H9 (cell line): ENCODE data around the gene TENT5C. TPM values are rescaled to one million over a fixed set of nuclear protein-coding genes. Genes with fewer than 3 reads are reported as not detected.

Experiments
- DNase-seq: peaks from one replicate; pipeline ENCODE4 v3.0.0-alpha.2; 2017
- H2AFZ ChIP-seq: one replicate; pipeline ENCODE4 v1.6.1; 2013; ENCODE audit warnings: mild to moderate bottlenecking, low read length, control low read depth, moderate library complexity
- H2AK5ac ChIP-seq: 2 replicates; pipeline ENCODE4 v1.6.1; 2013; ENCODE audit warnings: low read length, control low read depth, mixed read lengths; ENCODE audit not compliant: insufficient read length
- H2BK120ac ChIP-seq: one replicate; pipeline ENCODE4 v1.6.1; 2013; ENCODE audit warnings: low read depth, mild to moderate bottlenecking, low read length, control low read depth, inconsistent platforms; ENCODE audit not compliant: poor library complexity, severe bottlenecking
- H2BK12ac ChIP-seq: 2 replicates; pipeline ENCODE4 v1.6.1; 2013; ENCODE audit warnings: low read length, control low read depth, mixed read lengths, low read depth; ENCODE audit not compliant: insufficient read length
- H2BK15ac ChIP-seq: 2 replicates; pipeline ENCODE4 v1.6.1; 2013; ENCODE audit warnings: low read depth, low read length, control low read depth
- H2BK20ac ChIP-seq: one replicate; pipeline ENCODE4 v1.6.1; 2013; ENCODE audit warnings: low read depth, mild to moderate bottlenecking, low read length, control low read depth, inconsistent platforms; ENCODE audit not compliant: poor library complexity, severe bottlenecking
- H2BK5ac ChIP-seq: 2 replicates; pipeline ENCODE4 v1.6.1; 2013; ENCODE audit warnings: low read length, control low read depth, mixed read lengths; ENCODE audit not compliant: insufficient read length
- H3K14ac ChIP-seq: 2 replicates; pipeline ENCODE4 v1.6.1; 2013; ENCODE audit warnings: low read length, control low read depth; ENCODE audit not compliant: insufficient read depth
- H3K18ac ChIP-seq: 2 replicates; pipeline ENCODE4 v1.6.1; 2013; ENCODE audit warnings: low read depth, mild to moderate bottlenecking, mixed read lengths, low read length, control low read depth; ENCODE audit not compliant: insufficient read length
- H3K23ac ChIP-seq: 2 replicates; pipeline ENCODE4 v1.6.1; 2013; ENCODE audit warnings: low read length, control low read depth, mixed read lengths, low read depth; ENCODE audit not compliant: insufficient read length
- H3K23me2 ChIP-seq: 2 replicates; pipeline ENCODE4 v1.6.1; 2013; ENCODE audit warnings: low read depth, mild to moderate bottlenecking, mixed read lengths, low read length, control low read depth; ENCODE audit not compliant: insufficient read length, poor library complexity, severe bottlenecking
- H3K27ac ChIP-seq: 2 replicates; pipeline ENCODE4 v1.5.1; 2013; ENCODE audit warnings: low read length, control low read depth, mixed read lengths, low read depth; ENCODE audit not compliant: insufficient read length
- H3K27me3 ChIP-seq: 2 replicates; pipeline ENCODE4 v1.6.1; 2013; ENCODE audit warnings: low read length, control low read depth, inconsistent platforms; ENCODE audit not compliant: insufficient read depth
- H3K4ac ChIP-seq: 2 replicates; pipeline ENCODE4 v1.6.1; 2013; ENCODE audit warnings: low read depth, mild to moderate bottlenecking, control low read depth, inconsistent platforms, low read length, moderate library complexity
- H3K4me1 ChIP-seq: 2 replicates; pipeline ENCODE4 v1.6.1; 2013; ENCODE audit warnings: low read length, control low read depth, inconsistent platforms; ENCODE audit not compliant: insufficient read depth
- H3K4me2 ChIP-seq: 2 replicates; pipeline ENCODE4 v1.6.1; 2013; ENCODE audit warnings: low read length, control low read depth, mixed read lengths; ENCODE audit not compliant: insufficient read length, insufficient read depth
- H3K56ac ChIP-seq: 2 replicates; pipeline ENCODE4 v1.6.1; 2013; ENCODE audit warnings: low read depth, mild to moderate bottlenecking, mixed read lengths, low read length, control low read depth; ENCODE audit not compliant: insufficient read length
- H3K79me1 ChIP-seq: 2 replicates; pipeline ENCODE4 v1.6.1; 2013; ENCODE audit warnings: low read depth, mild to moderate bottlenecking, moderate library complexity, low read length, control low read depth, inconsistent platforms; ENCODE audit not compliant: insufficient read depth, poor library complexity, severe bottlenecking
- H3K79me2 ChIP-seq: 2 replicates; pipeline ENCODE4 v1.6.1; 2013; ENCODE audit warnings: low read length, control low read depth, inconsistent platforms; ENCODE audit not compliant: insufficient read depth
- H3K9ac ChIP-seq: 2 replicates; pipeline ENCODE4 v1.6.1; 2013; ENCODE audit warnings: low read length, control low read depth, mixed read lengths; ENCODE audit not compliant: insufficient read length; ENCODE audit errors: extremely low read depth
- H3K9me3 ChIP-seq: one replicate; pipeline ENCODE4 v1.6.1; 2013; ENCODE audit warnings: low read depth, low read length, inconsistent platforms; ENCODE audit not compliant: control insufficient read depth
- H3T11ph ChIP-seq: one replicate; pipeline ENCODE4 v1.6.1; 2013; ENCODE audit warnings: mild to moderate bottlenecking, low read length, control low read depth, inconsistent platforms
- H4K20me1 ChIP-seq: one replicate; pipeline ENCODE4 v1.6.1; 2013; ENCODE audit not compliant: control insufficient read depth, insufficient read length, insufficient read depth
- H4K5ac ChIP-seq: 2 replicates; pipeline ENCODE4 v1.6.1; 2013; ENCODE audit warnings: low read depth, mild to moderate bottlenecking, mixed read lengths, low read length, control low read depth; ENCODE audit not compliant: insufficient read length
- H4K8ac ChIP-seq: replicated peaks from 2 replicates; pipeline ENCODE4 v1.6.1; 2013; ENCODE audit warnings: low read length, control low read depth, mixed read lengths, low read depth; ENCODE audit not compliant: insufficient read length
- H4K91ac ChIP-seq: 2 replicates; pipeline ENCODE4 v1.6.1; 2013; ENCODE audit warnings: low read depth, mild to moderate bottlenecking, moderate library complexity, mixed read lengths, low read length, control low read depth; ENCODE audit not compliant: insufficient read length
- H3K27ac Mint-ChIP-seq, 3 experiments: 2 replicates in 2 of 3; 3 replicates in 1 of 3; pipeline ENCODE4 v1.8.0; 2020 to 2021; ENCODE audit warnings: mixed read lengths in 3 of 3, mild to moderate bottlenecking in 1 of 3, moderate library complexity in 1 of 3
- H3K27me3 Mint-ChIP-seq: 2 replicates; pipeline ENCODE4 v1.8.0; 2021; ENCODE audit warnings: low read depth, mild to moderate bottlenecking, moderate library complexity, mixed read lengths
- H3K36me3 Mint-ChIP-seq, 3 experiments: 2 replicates in 2 of 3; 3 replicates in 1 of 3; pipeline ENCODE4 v1.8.0; 2020 to 2021; ENCODE audit warnings: low read depth in 3 of 3, mixed read lengths in 3 of 3; ENCODE audit not compliant: insufficient read depth in 1 of 3
- H3K4me1 Mint-ChIP-seq, 2 experiments: 2 replicates each; pipeline ENCODE4 v1.8.0; 2020; ENCODE audit warnings: mixed read lengths in 2 of 2
- H3K4me3 Mint-ChIP-seq, 2 experiments: 2 replicates in 1 of 2; 3 replicates in 1 of 2; pipeline ENCODE4 v1.8.0; 2020 to 2021; ENCODE audit warnings: mild to moderate bottlenecking in 2 of 2, mixed read lengths in 2 of 2, moderate library complexity in 1 of 2
- H3K9me3 Mint-ChIP-seq, 2 experiments: 2 replicates in 1 of 2; 3 replicates in 1 of 2; pipeline ENCODE4 v1.8.0; 2020; ENCODE audit warnings: mild to moderate bottlenecking in 2 of 2, mixed read lengths in 2 of 2, moderate library complexity in 1 of 2
- CTCF ChIP-seq: fragments of 200-600 bp; sonication (generic); conservative IDR thresholded peaks from 3 replicates; pipeline ENCODE4 v1.8.0; 2021; ENCODE audit warnings: antibody characterized with exemption, mild to moderate bottlenecking
- whole genome bisulfite sequencing: extraction: QIAGEN DNeasy Blood & Tissue Kit; methylation state at CpG from one replicate; pipeline ENCODE4 v1.1.7; 2013; ENCODE audit warnings: missing lambda C conversion rate, low lambda C conversion rate, mixed read lengths; ENCODE audit not compliant: insufficient read length; ENCODE audit errors: extremely low coverage; 5-methylcytosine and 5-hydroxymethylcytosine counted together
- total RNA-seq: library from RNA; stranded (reverse); gene quantifications from 2 replicates; pipeline ENCODE4 v1.2.1, GENCODE V29; 2021

Gene TENT5C
- total RNA-seq, 1 experiment from 2014 or later = 0.37 TPM

GRCh38 chr1:117675907-117676430 lies 70.1 kb downstream of the TENT5C start:
- no peak overlapping the region for H3K56ac ChIP-seq
- H3K18ac ChIP-seq = no peak overlapping the region
- H3K14ac ChIP-seq = no peak overlapping the region
- no peaks in the 10 kb centered on the region for H3K79me1 ChIP-seq
- H2BK20ac ChIP-seq = no peak overlapping the region
- Mint-ChIP-seq H3K36me3 (no peaks in the 10 kb centered on the region), H3K4me1 (peaks cover 26 to 34% of the 10 kb centered on the region in 2 experiments), H3K9me3 (no peaks in the 10 kb centered on the region), H3K4me3 (no peak overlapping the region), H3K27ac (no peak overlapping the region), H3K27me3 (peaks cover 1% of the 10 kb centered on the region; the same call in 1 of the 2 replicates)
- H2BK15ac ChIP-seq = no peak overlapping the region
- no peak overlapping the region for H3T11ph ChIP-seq
- H2AFZ ChIP-seq = no peak overlapping the region
- no peaks in the 10 kb centered on the region for H4K20me1 ChIP-seq
- no peaks in the 10 kb centered on the region for H3K27me3 ChIP-seq
- H3K9ac ChIP-seq = no peak overlapping the region
- no peak overlapping the region for H3K23ac ChIP-seq
- H3K4me1 ChIP-seq = no peaks in the 10 kb centered on the region
- WGBS = no CpG with 5 or more reads among the region's 3 CpGs
- H3K23me2 ChIP-seq = no peaks in the 10 kb centered on the region
- no peak overlapping the region for H3K4me2 ChIP-seq
- H4K8ac ChIP-seq = no peak overlapping the region
- H3K79me2 ChIP-seq = no peaks in the 10 kb centered on the region
- H4K5ac ChIP-seq = no peak overlapping the region
- no peak for TF ChIP-seq CTCF
- no peak overlapping the region for H3K4ac ChIP-seq
- no peak overlapping the region for H2BK5ac ChIP-seq
- no peak for DNase-seq
- no peaks in the 10 kb centered on the region for H3K9me3 ChIP-seq
- no peak overlapping the region for H2AK5ac ChIP-seq
- H2BK12ac ChIP-seq = no peak overlapping the region
- no peak overlapping the region for H3K27ac ChIP-seq
- H4K91ac ChIP-seq = no peak overlapping the region
- H2BK120ac ChIP-seq = no peak overlapping the region
